ENCODE data around the gene EFTUD2. TPM values are rescaled to one million over a fixed set of nuclear protein-coding genes. Genes with fewer than 3 reads are reported as not detected.

The EFTUD2 gene
- total and polyA plus RNA-seq, 7 experiments from 2014 or later = 53.1 to 157 (median 106) TPM

DNA sequence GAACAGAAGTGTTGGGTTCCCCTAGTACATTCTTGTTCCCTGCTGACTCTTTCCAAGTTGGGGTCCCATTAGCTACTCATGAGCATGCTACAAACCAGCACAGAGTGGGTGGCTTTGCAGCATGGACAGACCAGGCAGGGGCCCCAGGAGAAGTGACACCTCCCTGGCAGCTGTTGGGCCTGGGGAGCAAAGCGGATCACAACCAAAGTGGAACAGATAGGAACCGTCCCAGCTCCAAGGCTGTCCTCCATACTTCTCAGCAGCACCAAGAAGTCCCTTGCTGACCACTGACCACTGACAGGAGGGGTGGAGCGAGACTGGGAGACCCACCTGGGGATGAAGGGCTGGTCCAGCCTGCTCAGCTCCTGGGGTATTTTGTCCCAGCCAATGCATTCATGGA lies 28.5 kb upstream of the EFTUD2 start:
- no peak for ATAC-seq
- Histone ChIP-seq H3K4me3 (ENCODE audit: low read length) (no peak overlapping the region), H3K4me1 (ENCODE audit: control insufficient read depth in 2 of 2, insufficient read depth in 2 of 2, low read length in 2 of 2) (no peaks in the 10 kb centered on the region), H3K9me3 (ENCODE audit: control insufficient read depth in 2 of 3, low read length in 3 of 3) (no peaks in the 10 kb centered on the region), H3K27me3 (ENCODE audit: control insufficient read depth in 2 of 2, insufficient read depth in 2 of 2, low read length in 2 of 2) (no peaks in the 10 kb centered on the region), H3K36me3 (ENCODE audit: control insufficient read depth in 2 of 3, insufficient read depth in 3 of 3, low read length in 3 of 3) (no peaks in the 10 kb centered on the region), H3K27ac (ENCODE audit: low read depth, low read length) (no peak overlapping the region)
- DNase-seq = no peak
- Mint-ChIP-seq H3K27ac (no peak overlapping the region), H3K27me3 (peaks cover 0 to 2% (median 2%) of the 10 kb centered on the region in 5 donors), H3K4me1 (no peaks in the 10 kb centered on the region), H3K9me3 (no peaks in the 10 kb centered on the region), H3K36me3 (peaks cover 0 to 14% (median 0%) of the 10 kb centered on the region in 5 donors), H3K4me3 (no peak overlapping the region)
- CTCF ChIA-PET = interaction anchor here (0.7 kb wide), 1 partner anchor 601 kb away, joined by 4 read pairs; no protein-coding TSS in a partner anchor
- intact Hi-C loops (cut with micrococcal nuclease) = no loop called here
- POLR2A ChIA-PET = no interaction called here

DNA sequence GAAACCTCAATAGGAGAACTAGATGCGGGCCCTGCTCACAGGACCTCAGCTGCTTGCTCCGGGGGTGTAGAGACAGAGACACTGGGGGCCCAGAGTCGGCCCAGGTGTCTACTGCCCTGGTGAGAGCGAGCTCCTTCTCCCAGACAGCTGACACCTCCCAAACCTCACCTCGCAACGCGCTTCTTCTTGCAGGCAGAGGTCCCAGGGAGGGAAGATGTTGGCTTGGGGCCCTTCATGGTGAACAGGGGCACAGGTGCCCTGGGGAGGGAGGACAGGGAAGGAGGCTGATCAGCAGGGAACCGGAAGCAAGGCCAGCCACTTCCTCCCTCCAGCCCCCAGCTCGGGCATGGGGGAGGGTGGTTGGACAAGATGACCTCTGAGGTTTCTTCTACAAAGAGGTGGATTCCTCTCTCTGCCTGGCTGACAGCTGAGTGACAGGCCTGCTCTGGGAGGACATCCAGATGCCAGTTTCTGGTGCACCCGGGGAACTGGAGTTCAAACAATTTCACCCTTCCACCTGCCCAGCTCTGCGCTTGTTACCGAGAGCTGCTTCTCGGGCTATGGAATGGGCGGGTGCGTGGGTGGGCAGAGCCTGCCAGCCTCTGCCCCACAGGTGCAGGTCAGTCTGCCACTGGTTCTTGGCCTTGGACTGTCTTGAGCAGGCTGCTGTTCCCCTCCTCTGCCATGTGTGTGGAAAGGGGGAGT lies 27.7 kb upstream of the EFTUD2 start:
- Mint-ChIP-seq H3K36me3 (peaks cover 0 to 14% (median 0%) of the 10 kb centered on the region in 5 donors), H3K27ac (no peak overlapping the region), H3K4me3 (no peak overlapping the region), H3K27me3 (peaks cover 0 to 8% (median 6%) of the 10 kb centered on the region in 5 donors), H3K4me1 (no peaks in the 10 kb centered on the region), H3K9me3 (no peaks in the 10 kb centered on the region)
- no peaks in the 10 kb centered on the region for H3K27me3 ChIP-seq (ENCODE audit: control insufficient read depth in 2 of 2, insufficient read depth in 2 of 2, low read length in 2 of 2)
- DNase-seq (no peak), ATAC-seq (no peak)
- H3K4me1 ChIP-seq (ENCODE audit: control insufficient read depth in 2 of 2, insufficient read depth in 2 of 2, low read length in 2 of 2) = no peaks in the 10 kb centered on the region
- no peak overlapping the region for H3K27ac ChIP-seq (ENCODE audit: low read depth, low read length)
- intact Hi-C loops (cut with micrococcal nuclease) = no loop called here
- CTCF ChIA-PET = interaction anchor here (0.7 kb wide), 1 partner anchor 600 kb away, joined by 4 read pairs; no protein-coding TSS in a partner anchor
- H3K4me3 ChIP-seq (ENCODE audit: low read length) = no peak overlapping the region
- H3K9me3 ChIP-seq (ENCODE audit: control insufficient read depth in 2 of 3, low read length in 3 of 3) = no peaks in the 10 kb centered on the region
- POLR2A ChIA-PET = no interaction called here
- H3K36me3 ChIP-seq (ENCODE audit: control insufficient read depth in 2 of 3, insufficient read depth in 3 of 3, low read length in 3 of 3) = no peaks in the 10 kb centered on the region

DNA sequence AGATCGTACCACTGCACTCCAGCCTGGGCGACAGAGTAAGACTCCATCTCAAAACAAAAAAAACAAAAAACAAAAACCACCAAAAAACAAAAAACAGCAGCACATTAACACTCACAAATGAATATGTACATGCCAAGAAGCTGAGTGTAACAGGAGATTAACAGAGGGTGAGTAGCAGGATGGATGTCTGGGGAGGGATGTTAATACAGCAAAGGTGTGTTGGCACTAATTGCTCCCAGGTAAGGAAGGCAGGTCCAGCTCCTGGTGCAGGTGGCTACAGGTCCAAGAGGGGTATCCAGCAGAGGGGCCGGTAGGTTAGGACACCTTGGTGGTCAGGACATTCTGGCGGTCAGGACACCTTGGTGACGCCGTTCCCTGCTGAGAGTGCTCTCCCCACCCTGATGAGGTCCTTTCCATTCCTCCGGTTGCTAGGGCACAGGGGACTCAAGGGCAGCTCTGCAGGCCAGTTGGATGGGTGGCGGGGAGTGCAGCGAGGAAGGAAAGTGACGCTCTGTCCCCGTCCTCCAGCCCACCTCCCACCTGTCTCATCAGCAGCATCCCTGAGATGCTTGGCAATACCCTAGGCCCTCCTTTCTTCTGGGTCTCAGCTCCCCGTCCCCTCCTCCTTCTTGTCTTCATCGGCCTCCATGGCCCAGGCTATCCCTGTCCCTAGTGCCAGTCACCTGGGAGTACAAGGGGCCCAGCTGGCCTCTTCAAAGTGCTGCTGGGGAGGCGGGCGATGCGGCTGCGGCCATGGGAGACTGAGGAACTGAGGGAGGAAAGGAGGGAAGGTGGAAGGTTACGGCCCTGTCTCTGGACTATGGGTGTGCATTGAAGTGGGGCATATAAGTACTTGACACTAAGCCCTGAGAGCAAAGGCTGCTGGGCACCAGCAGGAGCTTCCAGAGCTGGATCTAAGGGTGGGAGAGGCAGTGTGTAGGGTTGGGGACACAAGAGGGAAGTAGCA lies 26.8 kb upstream of the EFTUD2 start:
- ATAC-seq (no peak), DNase-seq (no peak)
- Mint-ChIP-seq H3K36me3 (peaks cover 0 to 11% (median 0%) of the 10 kb centered on the region in 5 donors), H3K4me3 (no peak overlapping the region), H3K27me3 (peaks cover 0 to 18% (median 10%) of the 10 kb centered on the region in 5 donors), H3K27ac (no peak overlapping the region), H3K9me3 (no peaks in the 10 kb centered on the region), H3K4me1 (no peaks in the 10 kb centered on the region)
- intact Hi-C loops (cut with micrococcal nuclease) = no loop called here
- Histone ChIP-seq H3K9me3 (ENCODE audit: control insufficient read depth in 2 of 3, low read length in 3 of 3) (no peaks in the 10 kb centered on the region), H3K4me1 (ENCODE audit: control insufficient read depth in 2 of 2, insufficient read depth in 2 of 2, low read length in 2 of 2) (no peaks in the 10 kb centered on the region), H3K27me3 (ENCODE audit: control insufficient read depth in 2 of 2, insufficient read depth in 2 of 2, low read length in 2 of 2) (no peaks in the 10 kb centered on the region), H3K36me3 (ENCODE audit: control insufficient read depth in 2 of 3, insufficient read depth in 3 of 3, low read length in 3 of 3) (no peaks in the 10 kb centered on the region), H3K27ac (ENCODE audit: low read depth, low read length) (no peak overlapping the region), H3K4me3 (ENCODE audit: low read length) (no peak overlapping the region)
- POLR2A ChIA-PET = no interaction called here
- CTCF ChIA-PET = interaction anchor here (0.5 kb wide), 1 partner anchor 52 kb away, joined by 3 read pairs; no protein-coding TSS in a partner anchor

DNA sequence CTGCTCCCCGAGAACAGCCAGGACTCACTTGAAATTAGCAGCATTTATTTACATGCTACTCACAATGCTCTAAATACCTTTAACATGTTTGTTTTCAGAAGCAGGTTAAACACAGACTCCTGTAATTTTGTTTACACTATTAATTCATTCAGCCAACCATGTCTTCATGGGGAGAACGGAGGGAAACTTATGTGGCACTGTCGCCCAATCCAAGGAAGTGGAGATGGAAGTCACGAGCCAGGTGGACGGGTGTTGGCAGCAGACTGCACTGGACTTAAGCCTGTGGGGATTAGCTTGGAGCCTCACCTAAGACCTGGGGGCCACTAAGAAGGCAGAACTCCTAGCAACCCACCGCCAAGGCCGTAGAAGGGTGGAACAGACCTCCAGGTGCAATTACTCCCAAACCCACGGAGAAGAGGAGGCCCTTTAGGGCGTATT lies 24.9 kb upstream of the EFTUD2 start:
- no peaks in the 10 kb centered on the region for H3K4me1 ChIP-seq (ENCODE audit: control insufficient read depth in 2 of 2, insufficient read depth in 2 of 2, low read length in 2 of 2)
- ChIA-PET POLR2A (no interaction called here), CTCF (interaction anchor here (0.7 kb wide), 1 partner anchor 32 kb away, joined by 5 read pairs; no protein-coding TSS in a partner anchor)
- H3K27ac Mint-ChIP-seq = no peak overlapping the region
- no peak overlapping the region for H3K4me3 ChIP-seq (ENCODE audit: low read length)
- ATAC-seq = no peak
- H3K27me3 ChIP-seq (ENCODE audit: control insufficient read depth in 2 of 2, insufficient read depth in 2 of 2, low read length in 2 of 2) = no peaks in the 10 kb centered on the region
- no peak overlapping the region for H3K27ac ChIP-seq (ENCODE audit: low read depth, low read length)
- intact Hi-C loops (cut with micrococcal nuclease) = no loop called here
- H3K9me3 Mint-ChIP-seq = no peaks in the 10 kb centered on the region
- no peaks in the 10 kb centered on the region for H3K4me1 Mint-ChIP-seq
- peaks cover 0 to 8% (median 0%) of the 10 kb centered on the region in 5 donors for H3K36me3 Mint-ChIP-seq
- no peak overlapping the region for H3K4me3 Mint-ChIP-seq
- H3K36me3 ChIP-seq (ENCODE audit: control insufficient read depth in 2 of 3, insufficient read depth in 3 of 3, low read length in 3 of 3) = no peaks in the 10 kb centered on the region
- peaks cover 0 to 33% (median 18%) of the 10 kb centered on the region in 5 donors for H3K27me3 Mint-ChIP-seq
- no peaks in the 10 kb centered on the region for H3K9me3 ChIP-seq (ENCODE audit: control insufficient read depth in 2 of 3, low read length in 3 of 3)
- no peak for DNase-seq

DNA sequence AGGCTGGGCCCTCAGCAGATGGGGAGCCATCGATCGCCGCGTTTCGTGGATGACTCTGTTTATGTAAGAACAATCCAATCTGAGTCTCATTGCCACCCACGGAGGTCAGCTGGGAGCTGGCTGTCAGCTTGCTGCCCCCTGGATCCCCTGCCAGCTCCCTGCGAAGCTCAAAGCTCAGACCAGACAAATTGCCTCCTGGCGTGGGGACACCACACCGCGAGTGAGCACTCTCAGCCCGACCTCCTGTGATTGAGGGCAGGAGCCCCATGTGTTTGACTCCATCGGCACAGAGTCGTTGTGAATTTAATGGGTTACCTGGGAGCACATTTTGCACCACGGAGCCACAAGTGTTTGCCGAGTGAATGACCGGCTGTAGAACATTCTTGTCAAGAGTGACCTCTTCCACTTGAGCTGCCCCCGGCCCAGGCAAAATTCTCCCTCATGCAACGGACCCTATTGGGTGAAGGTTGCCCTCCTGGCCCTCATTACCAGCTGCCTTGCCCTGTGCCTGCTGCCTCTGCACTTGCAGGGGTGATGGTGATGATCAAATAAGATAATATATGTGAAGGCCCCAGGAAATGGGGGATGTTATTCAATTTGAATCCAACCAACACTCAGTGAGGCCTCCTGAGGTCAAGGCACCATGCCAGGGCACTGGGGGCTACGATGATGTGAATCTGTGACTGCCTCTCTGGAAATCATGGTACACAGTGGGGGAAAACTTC lies 23.7 kb upstream of the EFTUD2 start:
- H3K27ac ChIP-seq (ENCODE audit: low read depth, low read length) = no peak overlapping the region
- no peak overlapping the region for H3K27ac Mint-ChIP-seq
- no peaks in the 10 kb centered on the region for H3K27me3 ChIP-seq (ENCODE audit: control insufficient read depth in 2 of 2, insufficient read depth in 2 of 2, low read length in 2 of 2)
- peaks cover 0 to 8% (median 0%) of the 10 kb centered on the region in 5 donors for H3K36me3 Mint-ChIP-seq
- H3K9me3 Mint-ChIP-seq = no peaks in the 10 kb centered on the region
- H3K4me3 ChIP-seq (ENCODE audit: low read length) = no peak overlapping the region
- H3K4me3 Mint-ChIP-seq = no peak overlapping the region
- no peaks in the 10 kb centered on the region for H3K9me3 ChIP-seq (ENCODE audit: control insufficient read depth in 2 of 3, low read length in 3 of 3)
- no peaks in the 10 kb centered on the region for H3K36me3 ChIP-seq (ENCODE audit: control insufficient read depth in 2 of 3, insufficient read depth in 3 of 3, low read length in 3 of 3)
- intact Hi-C loops (cut with micrococcal nuclease) = no loop called here
- no peaks in the 10 kb centered on the region for H3K4me1 ChIP-seq (ENCODE audit: control insufficient read depth in 2 of 2, insufficient read depth in 2 of 2, low read length in 2 of 2)
- peaks cover 0 to 40% (median 18%) of the 10 kb centered on the region in 5 donors for H3K27me3 Mint-ChIP-seq
- ATAC-seq (no peak), DNase-seq (no peak)
- POLR2A ChIA-PET = no interaction called here
- CTCF ChIA-PET = interaction anchor here (0.6 kb wide), 1 partner anchor 12 kb away, joined by 3 read pairs; no protein-coding TSS in a partner anchor
- H3K4me1 Mint-ChIP-seq = no peaks in the 10 kb centered on the region

DNA sequence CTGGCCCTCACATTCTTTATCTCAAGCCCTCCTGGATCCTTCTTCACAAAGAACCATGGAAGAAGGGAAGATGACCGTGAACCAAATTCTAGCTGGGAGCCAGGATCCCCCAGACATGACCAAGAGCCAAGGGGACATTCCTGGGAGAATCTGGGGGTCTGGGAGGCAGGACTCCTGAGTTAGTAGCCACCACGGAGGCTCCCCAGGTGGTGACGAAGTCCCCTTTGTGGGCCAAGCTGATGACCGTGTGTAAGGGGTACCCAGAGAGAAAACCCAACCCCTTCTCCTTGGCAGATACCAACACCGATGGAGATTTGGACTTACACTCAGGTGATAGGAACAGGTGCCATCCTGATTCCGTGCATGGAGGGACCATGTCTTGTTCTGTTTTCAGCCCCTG lies 22.9 kb upstream of the EFTUD2 start:
- intact Hi-C loops (cut with micrococcal nuclease) = no loop called here
- Mint-ChIP-seq H3K4me1 (no peaks in the 10 kb centered on the region), H3K27me3 (peaks cover 0 to 44% (median 18%) of the 10 kb centered on the region in 5 donors), H3K27ac (no peak overlapping the region), H3K9me3 (no peaks in the 10 kb centered on the region), H3K36me3 (peaks cover 0 to 8% (median 0%) of the 10 kb centered on the region in 5 donors), H3K4me3 (no peak overlapping the region)
- H3K27ac ChIP-seq (ENCODE audit: low read depth, low read length) = no peak overlapping the region
- H3K4me1 ChIP-seq (ENCODE audit: control insufficient read depth in 2 of 2, insufficient read depth in 2 of 2, low read length in 2 of 2) = no peaks in the 10 kb centered on the region
- no peak for ATAC-seq
- DNase-seq = no peak
- no peak overlapping the region for H3K4me3 ChIP-seq (ENCODE audit: low read length)
- no peaks in the 10 kb centered on the region for H3K9me3 ChIP-seq (ENCODE audit: control insufficient read depth in 2 of 3, low read length in 3 of 3)
- no peaks in the 10 kb centered on the region for H3K27me3 ChIP-seq (ENCODE audit: control insufficient read depth in 2 of 2, insufficient read depth in 2 of 2, low read length in 2 of 2)
- ChIA-PET CTCF (interaction anchor here (2.6 kb wide), 1 partner anchor 177 kb away, joined by 12 read pairs; no protein-coding TSS in a partner anchor), POLR2A (no interaction called here)
- no peaks in the 10 kb centered on the region for H3K36me3 ChIP-seq (ENCODE audit: control insufficient read depth in 2 of 3, insufficient read depth in 3 of 3, low read length in 3 of 3)

Data from naive thymus-derived CD4-positive, alpha-beta T cell (primary cell).